ENCODE measurements around the gene IGFALS. TPM values are rescaled to one million over a fixed set of nuclear protein-coding genes. Genes with fewer than 3 reads are reported as not detected.

IGFALS gene
- total and polyA plus RNA-seq, 2 of the 4 experiments (the other 2 are of a cell fraction), result not detected

- Histone ChIP-seq H3K56ac (ENCODE audit: extremely low read depth, insufficient read depth, low read length) (no peak overlapping the region), H3K4ac (ENCODE audit: low read depth, low read length) (no peak overlapping the region), H3K14ac (replicated peaks; ENCODE audit: low read depth, low read length) (no peak overlapping the region), H2BK20ac (ENCODE audit: low read depth, low read length) (no peak overlapping the region), H3K27ac (ENCODE audit: insufficient read depth, low read length) (no peak overlapping the region), H3K36me3 (ENCODE audit: control insufficient read depth, insufficient read depth, low read length) (peaks cover 36% of the 10 kb centered on the region), H3K4me3 (ENCODE audit: insufficient read depth, low read depth, low read length) (no peak overlapping the region), H3K4me2 (ENCODE audit: low read depth, low read length) (no peak overlapping the region), H4K5ac (ENCODE audit: low read depth, low read length) (no peak overlapping the region), H3K27me3 (ENCODE audit: control insufficient read depth, insufficient read depth, low read length) (no peaks in the 10 kb centered on the region), H4K20me1 (ENCODE audit: insufficient read depth, low read length) (peaks cover 29% of the 10 kb centered on the region), H2BK120ac (ENCODE audit: low read depth, low read length) (no peak overlapping the region), H2BK15ac (ENCODE audit: low read depth, low read length) (no peak overlapping the region), H2AFZ (replicated peaks; ENCODE audit: low read length, poor library complexity) (no peak overlapping the region), H3K18ac (ENCODE audit: low read depth, low read length) (no peak overlapping the region), H3K9me1 (ENCODE audit: insufficient read depth, low read length) (no peaks in the 10 kb centered on the region), H3K4me1 (ENCODE audit: control insufficient read depth, insufficient read depth, low read length) (no peaks in the 10 kb centered on the region), H3K23ac (ENCODE audit: low read depth, low read length) (no peak overlapping the region), H3K9me3 (ENCODE audit: control insufficient read depth, insufficient read depth, low read length) (no peaks in the 10 kb centered on the region), H2BK5ac (ENCODE audit: low read depth, low read length, poor library complexity, severe bottlenecking) (no peak overlapping the region), H3K9ac (ENCODE audit: low read depth, low read length) (no peak overlapping the region), H3K79me1 (ENCODE audit: low read depth in 1 of 2, low read length in 2 of 2) (peaks cover 6 to 27% of the 10 kb centered on the region in 2 experiments; a peak in 3 of 4 replicates), H4K91ac (ENCODE audit: insufficient read depth, low read depth, low read length) (no peak overlapping the region), H4K8ac (ENCODE audit: low read depth in 2 of 2, low read length in 2 of 2) (no peak overlapping the region), H2AK5ac (ENCODE audit: low read depth, low read length) (no peak overlapping the region), H2AK9ac (replicated peaks; ENCODE audit: low read depth, low read length, poor library complexity) (no peak overlapping the region)
- BruUV-seq (replicated peaks), result no TSS peak
- ATAC-seq (ENCODE audit: low read depth), result no peak
- CTCF ChIA-PET, result no interaction called here
- TF ChIP-seq CEBPB (IDR thresholded peaks at IDR 0.05; ENCODE audit: low read depth, low read length) (no peak), ELK1 (IDR thresholded peaks at IDR 0.05; ENCODE audit: borderline replicate concordance, low read depth, low read length) (no peak), POLR2A (IDR thresholded peaks at IDR 0.05; ENCODE audit: low read depth, low read length) (no peak), FOS (IDR thresholded peaks at IDR 0.05; ENCODE audit: low read depth, low read length) (no peak)
- dilution Hi-C loops (cut with HindIII; ENCODE audit: low sequenced_read_pairs, unreplicated experiment), result no loop called here
- intact Hi-C loops (cut with micrococcal nuclease), result no loop called here
- POLR2A ChIA-PET (ENCODE audit: unreplicated experiment), result no interaction called here
- no peak for DNase-seq
- WGBS, 2 experiments (ENCODE audit: extremely low coverage in 2 of 2, insufficient read length in 1 of 2), result no CpG with 5 or more reads among the region's 25 CpGs
- in situ Hi-C loops (cut with MboI; ENCODE audit: low sequenced_read_pairs), result no loop called here
Observed at GRCh38 chr16:1789643-1790045, 3.9 kb downstream of the IGFALS start.
